NCI-H2029 treated with DMSO at 0.1 percent for 48 hours (cell line): ENCODE results near the gene POMT1.

Experiments used
- DNase-seq: peaks from one replicate; lab custom pipeline; 2025; lab: John Stamatoyannopoulos, UW

POMT1 gene

DNA sequence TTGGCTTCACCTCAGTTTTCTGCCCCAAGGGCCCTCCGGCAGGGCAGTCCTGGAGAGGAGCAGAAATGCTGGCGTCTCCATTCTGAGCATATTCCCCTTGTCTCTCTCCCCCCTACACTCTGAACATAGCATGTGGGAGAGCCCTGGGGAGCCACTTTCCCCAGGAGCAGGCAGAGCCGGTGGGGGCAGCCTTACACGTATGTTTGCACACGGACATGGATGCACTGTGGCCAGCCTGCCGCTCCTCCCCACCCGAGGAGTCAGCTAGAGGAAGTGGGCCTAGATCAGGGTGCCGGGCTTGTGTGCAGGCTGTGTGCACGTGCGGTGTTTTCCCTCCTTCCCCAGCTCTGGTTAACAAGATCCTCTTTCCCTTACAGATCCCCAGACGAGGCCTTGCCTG is 25.4 kb upstream of the POMT1 start:
- DNase-seq = no peak

DNA sequence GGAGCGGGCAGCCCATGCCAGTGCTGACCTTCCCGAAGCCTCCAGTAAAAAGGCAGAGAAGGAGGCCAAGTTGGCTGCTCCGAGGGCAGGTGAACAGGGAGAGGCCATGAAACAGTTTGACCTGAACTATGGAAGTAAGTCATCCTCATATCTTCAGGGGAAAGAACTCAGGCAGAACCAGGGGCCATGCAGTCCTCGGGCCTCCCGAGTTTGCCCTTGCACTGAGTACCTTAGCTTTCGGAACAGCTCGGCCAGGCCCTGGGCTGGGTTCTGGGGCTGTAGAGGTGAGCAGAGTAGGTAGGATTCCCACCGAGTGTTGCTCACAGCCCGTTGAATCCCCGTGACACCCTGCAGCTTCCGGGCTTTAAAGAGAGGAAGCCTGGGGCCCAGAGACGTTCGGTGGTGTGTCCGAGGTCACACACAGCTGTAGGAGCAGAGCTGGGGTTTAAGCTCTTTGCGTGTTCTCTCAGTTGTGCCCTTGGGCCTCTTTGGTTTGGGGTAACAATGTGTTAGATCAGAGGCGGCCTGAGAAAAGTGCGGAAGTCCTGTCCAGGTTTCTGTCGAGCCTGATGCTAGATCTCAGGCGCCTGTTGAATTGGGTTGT is 24.8 kb upstream of the POMT1 start:
- no peak for DNase-seq

DNA sequence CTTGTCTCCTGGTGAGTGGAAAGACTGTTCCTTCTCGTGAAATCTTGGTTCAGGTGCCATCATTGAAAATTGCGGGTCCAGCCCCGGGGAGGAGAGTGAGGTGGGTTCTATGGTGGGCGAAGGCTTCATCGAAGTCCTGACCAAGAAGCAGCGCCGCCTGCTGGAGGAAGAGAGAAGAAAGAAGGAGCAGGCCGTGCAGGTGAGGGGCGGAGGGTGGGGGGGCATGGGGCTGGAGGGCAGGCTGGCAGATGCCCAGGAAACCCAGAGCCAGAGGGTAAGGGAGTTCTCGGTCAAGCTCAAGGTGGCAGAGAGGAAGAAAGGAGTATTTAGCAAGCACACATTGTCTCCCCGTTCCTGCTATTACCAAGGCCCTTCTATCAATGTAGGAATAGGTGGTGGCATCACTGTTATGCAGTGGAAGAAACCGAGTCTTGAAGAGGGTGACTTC is 24.3 kb upstream of the POMT1 start:
- DNase-seq = no peak

DNA sequence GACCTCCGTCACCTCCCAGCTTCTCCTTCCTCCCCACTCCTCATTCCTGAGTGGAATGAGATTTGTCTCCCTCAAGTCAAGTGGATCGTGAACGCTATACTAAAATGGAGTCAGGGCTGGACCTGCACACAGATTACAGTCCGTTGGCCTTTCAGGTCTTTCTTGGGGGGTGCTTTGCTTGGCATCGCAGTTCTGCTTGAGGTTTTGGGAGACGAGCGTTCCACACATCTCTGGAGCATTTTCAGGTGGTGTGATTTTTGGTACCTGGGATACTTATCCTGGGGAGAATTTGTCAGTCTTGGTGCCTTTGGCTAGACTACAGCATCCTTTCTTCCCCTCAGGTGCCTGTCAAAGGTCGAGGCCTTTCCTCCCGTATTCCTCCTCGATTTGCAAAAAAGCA is 23.8 kb upstream of the POMT1 start:
- DNase-seq = no peak

DNA sequence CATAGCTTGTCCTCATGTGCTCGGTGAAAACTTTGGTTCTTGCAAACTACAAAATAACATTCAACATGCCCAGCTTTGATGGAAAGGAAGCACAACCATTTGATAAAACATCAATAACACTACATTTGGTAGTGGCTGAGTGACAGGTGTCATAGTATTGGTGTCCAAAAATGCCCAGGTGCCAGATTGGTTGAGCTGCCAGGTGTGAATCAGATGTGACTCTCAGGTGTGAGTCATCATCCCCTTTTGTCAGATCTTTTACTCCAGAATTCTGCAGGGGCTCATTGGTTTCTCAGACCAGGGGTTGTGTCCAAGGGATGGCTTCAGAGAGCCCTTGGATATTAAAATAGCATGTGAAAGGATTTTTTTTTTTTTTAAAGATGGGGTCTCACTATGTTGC is 22.5 kb upstream of the POMT1 start:
- no peak for DNase-seq

DNA sequence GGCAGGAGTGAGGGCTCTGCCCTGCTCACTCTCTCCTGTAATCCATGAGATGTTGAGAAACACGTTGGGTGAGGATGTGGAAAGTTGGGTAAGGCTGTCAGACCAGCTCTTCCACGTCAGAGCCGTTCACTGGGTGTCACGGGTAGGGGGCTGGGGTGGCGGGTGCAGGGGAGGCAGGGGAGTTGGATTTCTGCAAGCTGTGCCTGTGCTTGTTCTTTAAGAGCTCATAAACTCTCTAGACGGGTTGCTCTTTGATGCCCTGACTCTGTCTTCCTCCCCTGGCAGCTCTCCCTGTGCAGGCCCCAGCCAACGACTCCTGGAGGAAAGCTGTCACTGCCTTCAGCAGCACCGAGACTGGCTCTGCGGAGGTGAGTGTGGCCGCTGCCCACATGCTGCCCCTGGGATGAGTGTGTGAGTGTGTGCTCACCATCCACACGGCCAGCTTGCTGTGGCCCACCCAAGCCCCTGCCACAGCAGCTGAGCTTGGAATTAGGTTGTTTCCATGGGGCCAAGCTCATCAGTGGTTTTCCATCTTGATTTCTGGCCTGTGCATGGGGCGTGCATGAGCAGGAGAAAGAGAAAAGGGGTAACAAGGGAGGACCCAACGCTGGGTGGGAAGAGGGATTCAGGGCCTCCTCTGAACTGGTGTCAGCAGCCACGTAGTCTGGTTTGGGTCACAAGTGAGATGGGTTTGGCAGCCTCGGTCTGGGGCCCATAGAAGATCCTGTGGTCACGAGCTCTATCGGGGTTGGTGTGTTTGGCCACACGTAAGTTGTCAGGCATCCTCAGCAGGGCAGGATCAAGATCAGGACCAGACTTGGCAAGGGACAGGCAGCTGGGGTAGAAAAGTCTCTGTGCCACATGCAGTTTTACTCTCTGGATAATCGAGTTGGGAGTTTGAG is 21.0 kb upstream of the POMT1 start:
- no peak for DNase-seq

DNA sequence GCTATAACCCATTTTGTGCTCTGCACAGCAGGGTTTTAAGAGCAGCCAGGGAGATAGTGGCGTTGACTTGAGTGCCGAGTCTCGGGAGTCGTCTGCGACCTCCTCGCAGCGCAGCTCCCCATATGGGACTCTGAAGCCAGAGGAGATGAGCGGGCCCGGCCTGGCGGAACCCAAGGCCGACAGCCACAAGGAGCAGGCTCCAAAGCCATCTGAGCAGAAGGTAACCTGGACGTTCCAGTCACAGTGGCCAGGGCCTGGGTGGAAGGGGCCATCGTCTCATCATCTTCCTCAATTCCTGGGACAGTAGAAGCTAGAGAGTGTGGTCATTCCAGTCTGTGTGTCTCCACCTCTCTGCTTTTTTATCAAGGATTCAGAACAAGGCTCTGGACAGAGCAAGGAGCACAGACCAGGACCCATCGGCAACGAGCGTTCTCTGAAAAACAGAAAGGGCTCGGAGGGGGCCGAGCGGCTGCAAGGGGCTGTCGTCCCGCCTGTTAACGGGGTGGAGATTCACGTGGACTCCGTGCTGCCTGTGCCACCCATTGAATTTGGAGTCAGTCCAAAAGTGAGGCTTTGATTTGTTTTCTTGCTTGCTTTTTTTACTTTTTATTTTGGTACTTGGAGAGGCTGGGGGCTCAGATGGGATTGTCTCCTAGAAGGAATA is 20.2 kb upstream of the POMT1 start:
- DNase-seq = no peak

DNA sequence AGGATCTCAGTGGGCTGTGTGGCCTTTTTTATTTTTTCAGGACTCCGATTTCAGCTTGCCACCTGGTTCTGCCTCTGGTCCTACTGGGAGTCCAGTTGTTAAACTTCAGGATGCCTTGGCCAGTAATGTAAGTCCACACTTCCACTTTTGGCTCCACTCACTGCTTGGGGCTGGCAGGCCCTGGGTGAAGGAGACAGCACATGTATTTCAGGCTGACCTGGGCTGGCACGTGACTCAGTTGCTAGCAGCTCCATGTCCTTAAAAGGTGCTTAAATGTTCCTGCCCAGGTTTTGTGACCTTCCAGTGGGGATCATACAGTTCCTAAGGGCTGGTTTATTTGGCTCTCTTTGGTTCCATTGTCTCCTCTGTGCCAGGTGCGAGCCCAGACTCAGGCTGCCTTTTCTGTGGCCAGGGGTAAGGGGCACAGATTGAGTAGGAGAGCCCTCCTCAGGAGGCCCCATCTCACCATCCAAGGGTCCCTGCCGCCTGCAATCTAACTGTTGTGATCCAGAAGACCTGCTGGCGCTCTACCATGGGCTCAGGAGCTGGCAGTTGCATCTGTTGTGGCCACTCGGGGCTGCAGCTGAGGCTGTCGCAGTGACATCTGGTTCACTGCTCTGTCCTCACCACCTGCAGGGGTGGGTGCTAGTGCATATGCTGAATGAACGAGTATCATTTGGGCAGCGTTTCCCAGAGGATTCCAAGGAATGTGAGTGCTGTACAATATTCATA is 19.2 kb upstream of the POMT1 start:
- DNase-seq = no peak

DNA sequence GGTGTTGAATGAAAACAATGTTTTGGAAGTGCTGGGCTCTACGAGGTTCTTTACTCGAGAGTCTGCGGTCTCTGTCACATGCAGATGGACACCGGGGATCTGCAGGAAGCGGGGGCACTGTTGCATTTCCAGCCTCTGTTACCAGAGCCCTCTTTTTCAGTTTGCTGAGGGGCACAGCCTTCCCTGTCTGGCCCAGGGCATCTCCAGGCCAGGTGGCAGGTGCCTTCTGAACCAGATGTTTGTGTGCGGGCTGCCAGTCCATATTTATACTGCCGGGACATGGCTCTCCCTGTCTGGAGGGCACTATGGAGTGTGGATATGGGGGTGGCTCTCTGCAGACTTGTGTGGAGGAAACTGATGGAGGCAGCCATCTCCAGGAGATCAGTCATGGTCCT is 18.7 kb upstream of the POMT1 start:
- no peak for DNase-seq

DNA sequence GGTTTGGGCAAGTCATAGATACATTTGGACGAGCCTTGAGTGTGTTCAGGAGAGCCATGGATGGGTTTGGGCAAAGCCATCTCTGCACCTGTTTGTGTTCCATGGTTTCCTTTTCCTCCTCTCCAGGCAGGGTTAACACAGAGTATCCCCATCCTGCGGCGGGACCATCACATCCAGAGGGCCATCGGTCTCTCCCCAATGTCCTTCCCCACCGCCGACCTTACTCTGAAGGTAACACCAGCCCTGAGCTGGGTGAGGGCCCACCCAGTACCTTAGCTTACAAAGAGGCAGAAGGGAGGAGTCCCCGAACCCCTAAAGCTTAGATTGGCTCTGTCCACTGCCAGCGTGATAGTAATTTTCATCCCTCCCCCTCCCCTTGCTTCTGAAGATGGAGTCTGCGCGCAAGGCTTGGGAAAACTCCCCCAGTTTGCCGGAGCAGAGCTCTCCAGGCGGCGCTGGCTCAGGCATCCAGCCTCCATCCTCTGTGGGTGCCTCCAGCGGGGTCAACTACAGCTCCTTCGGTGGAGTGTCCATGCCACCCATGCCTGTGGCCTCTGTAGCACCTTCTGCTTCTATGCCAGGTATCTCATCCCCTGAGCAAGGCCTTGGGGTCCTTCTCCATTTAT is 18.0 kb upstream of the POMT1 start:
- DNase-seq = no peak

DNA sequence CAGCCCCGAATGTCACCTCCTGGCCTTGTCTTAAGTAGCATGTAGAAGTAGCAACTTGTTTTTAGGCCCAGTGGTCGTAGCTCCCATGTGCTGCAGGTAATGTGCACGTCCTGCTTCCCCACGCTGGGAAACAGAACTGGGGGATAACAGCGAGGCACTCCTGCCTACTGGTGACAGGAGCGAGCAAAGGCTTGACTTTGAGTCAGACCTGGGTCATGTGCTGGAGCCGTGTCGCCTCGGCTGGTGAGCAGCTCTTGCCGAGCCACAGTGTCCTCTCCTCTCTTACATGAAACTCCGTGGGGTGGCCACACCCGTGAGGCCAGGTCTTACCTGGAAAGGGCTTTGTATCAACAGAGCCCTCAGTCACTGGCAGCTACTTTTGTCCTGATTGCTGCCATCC is 17.5 kb upstream of the POMT1 start:
- DNase-seq = no peak

DNA sequence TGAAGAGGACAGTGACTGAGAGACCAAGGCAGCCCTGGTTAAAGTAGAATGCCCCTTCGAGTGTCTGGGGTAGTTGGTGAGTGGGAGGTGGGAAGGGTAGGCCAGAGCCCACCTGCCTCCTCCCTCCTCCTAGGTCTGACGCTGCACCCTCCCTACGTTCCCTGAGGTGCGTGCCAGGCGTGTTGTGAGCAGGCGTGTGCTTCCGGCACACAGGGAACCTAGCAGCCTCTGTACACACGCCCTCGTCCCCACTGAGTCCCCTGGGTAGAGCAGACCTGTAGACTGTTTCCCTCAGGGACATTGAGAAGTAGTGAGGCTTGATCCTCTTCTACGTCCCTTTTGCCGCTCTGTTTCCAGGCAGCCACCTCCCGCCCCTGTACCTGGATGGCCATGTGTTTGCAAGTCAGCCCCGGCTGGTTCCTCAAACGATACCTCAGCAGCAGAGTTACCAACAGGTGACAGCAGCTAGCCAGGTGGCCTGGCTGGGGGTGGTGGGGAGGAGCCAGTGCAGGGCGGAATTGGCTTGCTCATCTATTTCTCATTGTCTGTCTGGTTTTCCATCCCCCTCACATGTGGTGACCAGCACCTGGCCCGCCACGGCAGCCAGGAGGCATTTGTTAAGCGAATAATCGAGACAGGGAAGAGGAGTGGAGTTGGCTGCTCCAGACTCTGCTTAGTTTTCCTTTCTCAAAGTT is 16.8 kb upstream of the POMT1 start:
- no peak for DNase-seq

DNA sequence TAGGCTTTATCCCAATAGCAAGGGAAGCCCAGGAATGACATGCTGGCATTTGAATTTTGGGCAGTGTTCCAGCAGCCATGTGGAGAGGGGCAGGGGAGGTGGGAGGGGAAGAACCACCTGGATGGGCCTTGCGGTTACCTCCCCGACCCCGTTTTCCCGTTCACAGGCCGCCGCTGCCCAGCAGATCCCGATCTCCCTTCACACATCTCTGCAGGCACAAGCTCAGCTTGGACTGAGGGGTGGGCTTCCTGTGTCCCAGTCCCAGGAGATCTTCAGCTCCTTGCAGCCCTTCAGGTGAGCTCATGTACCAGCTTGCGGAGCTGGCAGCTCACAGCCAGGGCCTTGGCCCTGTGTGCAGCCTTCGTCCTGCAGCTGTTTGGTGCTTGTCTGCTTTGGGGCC is 15.7 kb upstream of the POMT1 start:
- DNase-seq = no peak

DNA sequence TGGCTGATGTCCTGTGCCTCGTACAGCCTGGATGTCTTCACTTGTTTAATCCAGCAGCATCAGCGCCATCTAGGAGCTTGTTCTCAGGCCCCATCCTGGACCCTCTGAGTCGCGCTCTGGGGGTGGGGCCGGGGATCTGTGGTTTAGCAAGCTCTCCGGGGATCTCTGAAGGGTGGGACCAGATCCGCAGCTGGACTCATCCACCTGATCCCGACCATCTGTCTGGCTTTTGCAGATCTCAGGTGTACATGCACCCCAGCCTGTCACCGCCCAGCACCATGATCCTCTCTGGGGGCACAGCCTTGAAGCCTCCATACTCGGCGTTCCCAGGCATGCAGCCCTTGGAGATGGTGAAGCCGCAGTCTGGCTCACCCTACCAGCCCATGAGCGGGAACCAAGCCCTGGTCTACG is 15.1 kb upstream of the POMT1 start:
- no peak for DNase-seq

DNA sequence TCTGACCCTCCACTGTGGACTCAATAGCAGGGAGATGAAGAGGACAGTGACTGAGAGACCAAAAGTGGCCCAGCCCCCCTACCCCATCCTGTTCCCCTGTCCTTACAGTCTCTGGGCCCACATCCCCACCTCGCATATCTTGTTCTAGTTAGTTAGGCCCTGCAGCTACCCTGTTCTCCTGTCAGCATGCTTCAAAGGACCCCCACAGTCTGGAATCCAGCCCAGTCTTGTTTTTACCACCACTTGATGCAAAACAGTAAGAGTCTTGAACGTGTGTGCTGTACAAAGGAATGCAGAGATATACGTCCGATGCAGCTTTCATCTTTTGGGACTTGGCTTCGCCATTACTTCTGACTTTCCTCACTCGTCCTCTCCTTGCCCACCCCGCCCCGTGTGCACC is 12.2 kb upstream of the POMT1 start:
- no peak for DNase-seq

DNA sequence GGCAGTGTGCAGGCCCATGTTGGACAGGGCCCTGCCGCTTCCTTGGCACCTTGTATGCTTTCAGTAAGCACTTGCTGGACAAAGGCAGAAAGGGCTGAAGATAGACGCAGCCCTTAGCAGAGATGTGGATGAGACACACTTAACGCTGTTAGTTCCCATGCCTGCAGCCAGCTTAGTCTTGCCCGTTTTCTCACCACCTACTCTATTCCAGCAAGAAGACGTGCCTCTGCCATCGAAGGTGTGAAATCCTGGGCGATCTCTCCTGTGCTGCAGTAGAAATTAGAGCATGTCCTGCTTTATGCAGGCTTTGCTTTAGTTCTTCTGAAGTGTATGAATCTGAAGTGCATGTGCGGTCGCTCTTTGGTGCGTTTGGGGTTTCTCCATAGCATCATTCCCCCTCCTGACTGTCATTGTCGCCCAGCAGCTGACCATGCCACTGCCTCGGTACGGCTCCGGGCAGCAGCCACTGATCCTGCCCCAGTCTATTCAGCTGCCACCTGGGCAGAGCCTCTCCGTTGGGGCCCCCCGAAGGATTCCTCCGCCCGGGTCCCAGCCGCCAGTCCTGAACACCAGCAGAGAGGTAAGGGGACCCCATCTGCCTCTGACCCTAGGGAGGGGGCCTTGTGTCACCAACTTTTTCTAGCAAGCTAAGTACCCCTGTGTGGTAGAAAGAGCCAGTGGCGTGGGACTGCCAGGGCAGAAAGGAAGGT is 11.6 kb upstream of the POMT1 start:
- DNase-seq = no peak

DNA sequence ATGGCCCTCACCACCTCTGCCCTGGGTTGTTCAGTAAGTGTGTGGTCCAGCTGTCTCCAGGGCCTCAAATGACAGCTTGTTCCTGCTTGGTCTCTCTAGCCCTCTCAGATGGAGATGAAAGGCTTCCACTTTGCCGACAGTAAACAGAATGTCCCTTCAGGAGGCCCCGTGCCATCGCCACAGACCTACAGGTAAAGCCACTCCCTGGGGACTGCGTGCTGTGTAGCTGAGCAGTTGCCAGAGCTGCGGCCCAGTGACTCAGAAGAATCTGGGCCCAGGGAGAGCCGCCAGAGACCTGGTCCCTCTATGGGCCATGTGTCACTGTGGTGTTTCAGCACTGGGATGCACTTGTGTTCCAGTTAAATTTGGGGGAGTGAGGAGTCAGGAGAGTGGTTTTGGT is 10.6 kb upstream of the POMT1 start:
- no peak for DNase-seq

DNA sequence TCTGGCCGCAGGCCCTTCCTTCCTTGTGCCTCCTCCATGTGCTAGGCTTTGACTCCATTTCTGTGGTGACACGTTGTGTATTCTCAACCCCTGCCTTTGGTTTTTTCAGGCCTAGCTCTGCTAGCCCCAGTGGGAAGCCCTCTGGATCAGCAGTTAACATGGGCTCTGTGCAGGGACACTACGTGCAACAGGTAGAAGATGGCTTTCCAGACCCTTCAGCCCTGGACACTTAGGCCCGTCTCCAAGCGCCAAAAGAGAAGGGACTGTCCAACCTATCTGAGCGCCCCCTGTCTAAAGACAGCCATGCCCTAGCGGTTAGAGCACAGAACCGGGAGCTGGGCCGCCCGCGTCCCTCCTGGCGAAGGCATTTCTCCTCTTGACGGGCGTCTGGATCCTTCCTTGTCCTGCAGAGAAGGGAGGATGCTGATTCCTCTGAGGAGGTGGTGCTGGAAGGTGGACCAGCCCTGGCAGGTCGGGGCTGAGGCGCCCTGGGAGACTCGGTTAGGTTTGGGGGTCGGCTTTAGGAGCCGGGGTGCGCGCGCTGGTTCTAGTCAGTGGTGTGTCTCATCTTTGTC is 8.3 kb upstream of the POMT1 start:
- DNase-seq = no peak

DNA sequence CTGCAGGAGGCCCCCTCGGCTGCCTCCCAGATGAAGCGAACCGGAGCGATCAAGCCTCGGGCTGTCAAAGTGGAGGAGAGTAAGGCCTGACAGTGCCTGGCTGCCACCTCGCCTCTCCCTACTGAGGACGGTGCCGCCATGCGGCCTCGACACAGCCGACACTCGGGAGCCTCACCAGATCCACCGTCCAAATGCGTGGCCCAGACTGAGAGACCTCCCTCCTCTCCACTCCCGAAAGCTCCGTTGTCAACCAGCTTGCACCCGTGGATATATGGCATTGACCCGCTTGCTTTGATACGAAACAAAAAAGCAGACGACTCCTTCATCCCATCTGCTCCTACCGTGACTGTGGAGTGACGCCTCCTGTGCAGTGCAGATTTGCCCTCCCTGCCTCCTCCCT is 6.9 kb upstream of the POMT1 start:
- DNase-seq = no peak

DNA sequence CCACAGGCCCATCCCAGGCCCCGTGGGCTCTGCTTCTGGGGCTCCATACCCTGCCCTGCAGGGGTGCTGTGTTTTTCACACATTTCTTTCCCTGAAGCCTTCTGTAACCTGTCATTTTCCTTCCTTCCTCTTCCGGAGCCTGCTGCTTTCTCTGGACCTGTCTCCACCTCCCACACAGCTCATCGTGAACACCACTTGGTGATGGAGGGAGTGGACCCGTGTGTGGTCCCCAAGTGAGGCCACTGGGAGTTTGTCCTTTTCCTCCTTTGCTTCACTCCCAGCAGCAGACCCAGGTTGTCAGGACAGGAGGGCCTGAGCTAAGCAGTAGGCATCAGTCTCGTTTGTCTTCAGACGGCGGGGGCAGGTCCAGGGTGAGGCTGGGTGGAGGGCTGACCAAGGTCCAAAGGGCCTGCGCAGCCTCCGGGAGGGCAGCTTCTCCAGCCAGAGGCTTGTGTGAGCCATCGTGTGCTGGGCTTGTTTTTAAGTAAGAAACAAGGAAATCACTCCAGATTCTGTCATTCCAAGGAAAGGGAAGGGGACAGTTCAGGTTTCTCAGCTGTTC is 5.8 kb upstream of the POMT1 start:
- no peak for DNase-seq
